ENCODE data around the gene S1PR4.
A peak's percentile ranks its signal among the peaks of the same experiment; 100 is the strongest.
"Not testable (repeated sequence)": the region's sequence is repeated elsewhere in the genome, so short reads cannot be mapped to it uniquely, and the experiment has no call there.

The S1PR4 gene

GRCh38 chr19:3163943-3164342, 14.6 kb upstream of the S1PR4 start:
- H3K4me3 ChIP-seq (ENCODE audit: low read depth, low read length): peak overlapping the region; percentile 71
- no peak overlapping the region for H3K27ac ChIP-seq (ENCODE audit: low read depth, low read length)
- peak overlapping the region; percentile 43 for H3K9ac ChIP-seq (ENCODE audit: low read length)
- peaks cover 7% of the 10 kb centered on the region for H3K27me3 ChIP-seq (ENCODE audit: control insufficient read depth, insufficient read depth, low read length)
- H3K9me3 ChIP-seq (ENCODE audit: control insufficient read depth, insufficient read depth, low read depth, low read length): peaks cover 10% of the 10 kb centered on the region; the same call in 1 of the 2 replicates
- H3K36me3 ChIP-seq (ENCODE audit: control insufficient read depth, insufficient read depth, low read length): no peaks in the 10 kb centered on the region
- peaks cover 8% of the 10 kb centered on the region for H3K4me1 ChIP-seq (ENCODE audit: control insufficient read depth, insufficient read depth, low read length)

GRCh38 chr19:3167533-3168272, 10.9 kb upstream of the S1PR4 start:
- peaks cover 8% of the 10 kb centered on the region; the same call in 1 of the 2 replicates for H3K4me1 ChIP-seq (ENCODE audit: control insufficient read depth, insufficient read depth, low read length)
- no peak overlapping the region for H3K27ac ChIP-seq (ENCODE audit: low read depth, low read length)
- H3K9ac ChIP-seq (ENCODE audit: low read length): no peak overlapping the region

GRCh38 chr19:3171894-3172672, 6.5 kb upstream of the S1PR4 start:
- Histone ChIP-seq H3K9me3 (ENCODE audit: control insufficient read depth, insufficient read depth, low read depth, low read length) (no peaks in the 10 kb centered on the region), H3K27me3 (ENCODE audit: control insufficient read depth, insufficient read depth, low read length) (no peaks in the 10 kb centered on the region; the same call in 1 of the 2 replicates), H3K36me3 (ENCODE audit: control insufficient read depth, insufficient read depth, low read length) (no peaks in the 10 kb centered on the region), H3K9ac (ENCODE audit: low read length) (no peak overlapping the region), H3K4me1 (ENCODE audit: control insufficient read depth, insufficient read depth, low read length) (0 out of 2 replicates have a peak, but pooled peaks cover 3% of the 10 kb centered on the region), H3K27ac (ENCODE audit: low read depth, low read length) (no peak overlapping the region), H3K4me3 (ENCODE audit: low read depth, low read length) (no peak overlapping the region)

More at GRCh38 chr19:3167533-3168272, 10.9 kb upstream of the S1PR4 start:
- Histone ChIP-seq H3K27me3 (ENCODE audit: control insufficient read depth, insufficient read depth, low read length) (peaks cover 7% of the 10 kb centered on the region), H3K4me3 (ENCODE audit: low read depth, low read length) (no peak overlapping the region), H3K36me3 (ENCODE audit: control insufficient read depth, insufficient read depth, low read length) (no peaks in the 10 kb centered on the region), H3K9me3 (ENCODE audit: control insufficient read depth, insufficient read depth, low read depth, low read length) (no peaks in the 10 kb centered on the region)

- H3K9me3 ChIP-seq (ENCODE audit: control insufficient read depth, insufficient read depth, low read depth, low read length); H3K4me1 ChIP-seq (ENCODE audit: control insufficient read depth, insufficient read depth, low read length); H3K27me3 ChIP-seq (ENCODE audit: control insufficient read depth, insufficient read depth, low read length); H3K27ac ChIP-seq (ENCODE audit: low read depth, low read length); H3K9ac ChIP-seq (ENCODE audit: low read length); H3K4me3 ChIP-seq (ENCODE audit: low read depth, low read length); H3K36me3 ChIP-seq (ENCODE audit: control insufficient read depth, insufficient read depth, low read length): not testable (repeated sequence)
Measured at GRCh38 chr19:3172673-3173000, 5.9 kb upstream of the S1PR4 start.

GRCh38 chr19:3175781-3176714, 2.5 kb upstream of the S1PR4 start:
- Histone ChIP-seq H3K9ac (ENCODE audit: low read length) (no peak overlapping the region), H3K4me1 (ENCODE audit: control insufficient read depth, insufficient read depth, low read length) (no peaks in the 10 kb centered on the region), H3K4me3 (ENCODE audit: low read depth, low read length) (no peak overlapping the region), H3K36me3 (ENCODE audit: control insufficient read depth, insufficient read depth, low read length) (no peaks in the 10 kb centered on the region), H3K27me3 (ENCODE audit: control insufficient read depth, insufficient read depth, low read length) (no peaks in the 10 kb centered on the region; the same call in 1 of the 2 replicates), H3K27ac (ENCODE audit: low read depth, low read length) (no peak overlapping the region), H3K9me3 (ENCODE audit: control insufficient read depth, insufficient read depth, low read depth, low read length) (no peaks in the 10 kb centered on the region)

- no peak overlapping the region for H3K27ac ChIP-seq (ENCODE audit: low read depth, low read length)
- H3K9ac ChIP-seq (ENCODE audit: low read length): no peak overlapping the region
- no peaks in the 10 kb centered on the region; the same call in 1 of the 2 replicates for H3K27me3 ChIP-seq (ENCODE audit: control insufficient read depth, insufficient read depth, low read length)
- H3K9me3 ChIP-seq (ENCODE audit: control insufficient read depth, insufficient read depth, low read depth, low read length): no peaks in the 10 kb centered on the region
- no peak overlapping the region for H3K4me3 ChIP-seq (ENCODE audit: low read depth, low read length)
- no peaks in the 10 kb centered on the region for H3K36me3 ChIP-seq (ENCODE audit: control insufficient read depth, insufficient read depth, low read length)
- H3K4me1 ChIP-seq (ENCODE audit: control insufficient read depth, insufficient read depth, low read length): no peaks in the 10 kb centered on the region
Measured at GRCh38 chr19:3176715-3177501, 1.7 kb upstream of the S1PR4 start.

- no peak overlapping the region for H3K4me3 ChIP-seq (ENCODE audit: low read depth, low read length)
- no peaks in the 10 kb centered on the region for H3K36me3 ChIP-seq (ENCODE audit: control insufficient read depth, insufficient read depth, low read length)
- H3K4me1 ChIP-seq (ENCODE audit: control insufficient read depth, insufficient read depth, low read length): no peaks in the 10 kb centered on the region
- no peaks in the 10 kb centered on the region for H3K27me3 ChIP-seq (ENCODE audit: control insufficient read depth, insufficient read depth, low read length)
- H3K27ac ChIP-seq (ENCODE audit: low read depth, low read length): no peak overlapping the region
- no peaks in the 10 kb centered on the region for H3K9me3 ChIP-seq (ENCODE audit: control insufficient read depth, insufficient read depth, low read depth, low read length)
- H3K9ac ChIP-seq (ENCODE audit: low read length): no peak overlapping the region
Measured at GRCh38 chr19:3178973-3179738, 587 bp downstream of the S1PR4 start.

GRCh38 chr19:3179739-3180293, 1.2 kb downstream of the S1PR4 start:
- Histone ChIP-seq H3K27ac (ENCODE audit: low read depth, low read length) (no peak overlapping the region), H3K4me3 (ENCODE audit: low read depth, low read length) (no peak overlapping the region), H3K27me3 (ENCODE audit: control insufficient read depth, insufficient read depth, low read length) (no peaks in the 10 kb centered on the region), H3K9me3 (ENCODE audit: control insufficient read depth, insufficient read depth, low read depth, low read length) (no peaks in the 10 kb centered on the region), H3K4me1 (ENCODE audit: control insufficient read depth, insufficient read depth, low read length) (no peaks in the 10 kb centered on the region), H3K36me3 (ENCODE audit: control insufficient read depth, insufficient read depth, low read length) (no peaks in the 10 kb centered on the region), H3K9ac (ENCODE audit: low read length) (no peak overlapping the region)

GRCh38 chr19:3183721-3184641, 5.4 kb downstream of the S1PR4 start:
- Histone ChIP-seq H3K4me3 (ENCODE audit: low read depth, low read length) (no peak overlapping the region), H3K9ac (ENCODE audit: low read length) (no peak overlapping the region), H3K4me1 (ENCODE audit: control insufficient read depth, insufficient read depth, low read length) (peaks cover 8% of the 10 kb centered on the region), H3K27ac (ENCODE audit: low read depth, low read length) (no peak overlapping the region), H3K27me3 (ENCODE audit: control insufficient read depth, insufficient read depth, low read length) (no peaks in the 10 kb centered on the region), H3K36me3 (ENCODE audit: control insufficient read depth, insufficient read depth, low read length) (peaks cover 3% of the 10 kb centered on the region; the same call in 1 of the 2 replicates), H3K9me3 (ENCODE audit: control insufficient read depth, insufficient read depth, low read depth, low read length) (no peaks in the 10 kb centered on the region)
